Ramos (cell line): Measurements from ENCODE around the gene SUPT7L.
"Not testable (repeated sequence)": the region's sequence is repeated elsewhere in the genome, so short reads cannot be mapped to it uniquely, and the experiment has no call there.

Experiments used
- in situ Hi-C: fragments of 300-500 bp; cut with MboI; formaldehyde crosslinking; loops from one replicate; pipeline ENCODE4 v1.14.3; 2022; ENCODE audit warnings: low sequenced_read_pairs; ENCODE audit not compliant: unreplicated experiment

Gene SUPT7L

DNA sequence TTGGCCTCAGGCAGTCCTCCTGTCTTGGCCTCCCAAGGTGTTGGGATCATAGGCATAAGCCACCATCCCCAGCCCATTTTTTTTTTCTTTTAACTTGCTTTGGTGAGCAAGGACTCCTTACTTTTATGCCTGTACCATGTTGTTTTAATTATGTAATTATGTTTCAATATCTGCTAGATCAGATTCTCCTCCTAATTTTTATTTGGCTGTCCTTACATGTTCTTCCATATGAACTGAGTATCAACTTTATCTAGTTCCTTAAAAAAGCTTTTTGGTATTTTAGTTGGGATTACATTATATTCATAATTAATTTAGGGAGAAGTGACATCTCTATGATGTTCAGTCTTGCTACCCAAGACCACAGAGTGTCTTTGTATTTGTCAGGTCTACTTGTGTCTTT, 18.2 kb downstream of the SUPT7L start:
- in situ Hi-C loops: no loop called here

DNA sequence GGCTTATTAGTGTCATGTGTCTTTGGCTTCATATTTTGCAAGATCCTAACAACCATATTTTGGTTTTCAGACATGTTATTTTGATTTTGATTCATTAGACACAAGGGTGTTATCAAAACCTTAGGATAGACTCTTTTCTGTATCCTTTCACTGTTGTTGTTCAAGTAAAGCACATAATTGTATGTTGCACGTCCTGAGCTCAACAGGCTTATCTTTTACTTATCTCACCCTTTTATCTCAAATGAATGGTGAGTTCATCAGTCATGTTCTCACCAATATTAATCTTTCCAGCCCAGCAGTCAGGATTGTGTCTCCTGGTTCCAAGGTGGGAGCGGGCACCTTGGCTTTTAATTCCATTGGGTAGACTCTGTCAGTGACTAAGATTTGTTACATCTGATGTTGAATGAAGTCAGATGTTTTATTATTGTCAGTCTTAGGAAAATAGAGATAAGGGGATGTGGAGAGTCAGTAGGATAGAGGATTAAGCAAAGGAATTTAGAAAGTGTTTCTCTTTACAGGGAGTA, 22.6 kb downstream of the SUPT7L start:
- in situ Hi-C loops: no loop called here

DNA sequence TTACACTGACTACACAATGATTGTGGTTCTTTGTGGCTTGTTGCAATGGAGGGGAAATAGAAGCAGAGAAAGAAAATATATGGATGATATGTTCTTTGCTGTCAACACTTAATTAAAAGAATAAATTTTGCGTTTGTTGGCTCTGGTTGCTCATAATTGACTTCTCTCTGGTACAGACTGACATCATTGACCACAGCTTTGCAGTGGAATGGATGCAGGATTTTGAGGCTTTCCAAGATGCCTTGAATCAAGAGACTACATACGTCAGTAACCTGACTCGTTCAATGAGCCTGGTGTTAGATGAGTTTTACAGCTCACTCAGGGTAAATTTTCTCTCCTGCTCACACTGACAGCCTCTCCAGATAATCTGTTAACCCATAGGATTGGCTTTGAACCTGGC, 24.7 kb downstream of the SUPT7L start:
- in situ Hi-C loops: no loop called here

DNA sequence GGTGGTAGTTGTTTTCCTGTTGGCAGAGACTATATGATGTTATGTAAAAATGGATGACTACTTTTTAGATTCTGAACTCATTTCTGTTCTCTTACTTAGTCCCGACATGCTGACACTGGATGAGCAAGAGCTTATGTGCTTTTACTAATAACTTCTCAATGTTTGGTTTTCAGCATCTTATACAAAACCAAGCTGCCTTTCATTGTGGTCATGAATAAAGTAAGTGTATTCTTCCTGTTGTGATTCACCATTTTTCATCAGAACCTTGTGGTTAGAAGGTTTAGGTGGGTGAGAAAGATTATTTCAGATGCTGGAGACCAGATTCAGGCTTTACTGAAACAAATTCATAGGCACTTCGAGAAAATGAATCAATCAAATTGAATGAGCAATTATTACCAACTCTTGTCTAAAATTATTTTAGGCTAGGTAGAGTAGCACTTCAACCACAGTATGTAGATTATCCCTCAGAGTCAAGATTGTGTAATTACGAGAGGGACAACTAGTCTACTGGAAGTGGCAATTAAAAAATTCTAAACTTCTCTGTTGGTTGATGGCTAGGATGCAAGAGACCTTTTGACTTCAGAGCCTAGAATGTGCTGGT, 25.3 kb downstream of the SUPT7L start:
- in situ Hi-C loops: no loop called here

DNA sequence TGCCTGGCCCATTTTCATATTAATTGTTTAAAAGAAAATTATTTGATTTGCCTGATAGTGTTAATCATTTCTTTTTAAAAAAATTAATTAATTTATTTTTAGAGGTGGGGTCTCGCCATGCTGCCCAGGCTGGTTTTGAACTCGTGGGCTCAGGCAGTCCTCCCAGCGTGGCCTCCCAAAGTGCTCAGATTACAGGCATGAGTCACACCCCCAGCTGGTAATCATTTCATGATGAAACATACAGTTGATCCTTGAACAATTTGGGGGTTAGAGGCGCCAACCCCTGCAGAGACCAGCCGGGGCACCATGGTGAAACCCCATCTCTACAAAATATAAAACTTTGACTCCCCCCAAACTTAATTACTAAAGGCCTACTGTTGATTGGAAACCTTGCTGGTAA, 26.6 kb downstream of the SUPT7L start:
- in situ Hi-C loops: no loop called here

DNA sequence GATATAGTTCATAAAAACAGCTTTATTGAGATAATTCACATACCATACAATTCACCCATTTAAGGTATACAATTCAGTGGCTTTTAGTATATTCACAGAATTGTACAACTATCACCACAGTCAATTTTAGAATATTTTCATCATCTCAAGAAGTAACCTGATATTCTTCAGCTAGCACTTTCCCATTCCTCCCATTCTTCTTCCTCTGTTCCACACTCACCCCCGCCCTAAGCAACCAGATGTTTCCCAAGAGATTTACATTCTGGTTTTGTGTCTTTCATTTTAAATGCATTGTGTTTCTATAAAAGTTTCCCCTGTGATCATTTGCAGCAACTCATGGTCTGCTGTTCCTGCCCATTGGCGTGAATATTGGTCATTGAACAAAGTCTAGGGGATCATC, 29.1 kb downstream of the SUPT7L start:
- in situ Hi-C loops: no loop called here

DNA sequence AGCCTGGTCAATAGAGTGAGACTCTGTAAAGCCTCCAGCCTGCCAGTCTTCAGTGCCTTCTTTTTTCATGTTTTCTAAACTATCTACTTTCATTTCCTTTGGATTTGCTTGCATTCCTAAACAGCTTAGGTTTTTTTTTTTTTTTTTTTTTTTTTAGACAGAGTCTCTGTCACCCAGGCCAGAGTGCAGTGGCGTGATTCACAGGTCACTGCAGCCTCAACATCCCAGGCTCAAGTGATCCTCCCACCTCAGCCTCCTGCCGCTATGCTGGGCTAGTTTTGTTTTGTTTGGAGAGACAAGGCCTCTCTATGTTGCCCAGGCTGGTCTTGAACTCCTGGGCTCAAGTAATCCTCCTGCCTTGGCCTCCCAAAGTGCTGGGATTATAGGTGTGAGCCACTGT, 33.2 kb downstream of the SUPT7L start:
- in situ Hi-C loops: not testable (repeated sequence)

DNA sequence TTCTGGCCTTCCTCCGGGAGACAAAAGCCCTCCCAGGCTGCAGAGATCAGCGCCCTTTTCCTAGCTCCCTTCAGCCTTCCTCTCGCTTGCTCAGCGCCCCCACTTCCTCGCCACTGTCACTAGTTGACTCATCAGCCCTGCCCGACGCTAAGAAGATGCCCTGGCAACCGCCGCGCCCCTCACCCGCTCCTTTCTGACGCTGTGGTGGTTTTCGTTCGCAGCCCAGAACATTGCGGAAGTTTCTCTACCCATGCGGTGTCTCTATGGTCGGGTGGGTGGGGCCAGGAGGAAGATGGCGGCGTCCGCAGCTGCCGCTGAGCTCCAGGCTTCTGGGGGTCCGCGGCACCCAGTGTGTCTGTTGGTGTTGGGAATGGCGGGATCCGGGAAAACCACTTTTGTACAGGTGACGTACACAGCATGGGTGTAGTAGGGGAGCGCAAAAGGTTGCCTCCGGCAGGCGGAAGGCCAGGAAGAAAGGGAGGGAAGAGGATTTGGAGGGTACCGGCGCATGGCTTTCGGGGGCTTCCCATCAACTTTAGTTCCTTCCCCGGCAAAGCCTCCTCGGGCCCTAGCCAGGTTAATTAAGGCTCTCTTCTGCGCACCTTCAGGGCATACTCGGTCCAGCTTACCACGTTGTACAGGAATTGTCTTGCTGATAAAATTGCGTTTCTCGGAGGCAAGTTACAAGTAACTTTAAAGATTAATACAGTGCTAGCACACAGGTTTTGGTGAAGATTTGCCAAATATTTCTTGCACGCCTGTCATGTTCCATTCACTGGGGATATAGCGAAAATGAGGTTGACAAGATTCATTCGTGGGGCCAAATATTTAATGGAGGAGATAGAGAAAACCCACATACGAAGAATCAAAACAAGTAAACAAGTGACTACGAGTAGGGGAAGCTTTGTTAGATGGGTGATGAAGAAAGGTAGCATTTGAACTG, 34.4 kb downstream of the SUPT7L start, which contains the start of the genes CCDC121 and GPN1:
TSS of gene CCDC121 (minus strand) at position 246 of the 943 bp plus-strand sequence. CDS start 1,213 bp downstream, outside the sequence.
TSS of gene GPN1 (plus strand) at position 284 of the 943 bp plus-strand sequence. CDS start at position 293, 9 bp downstream.
- in situ Hi-C loops: no loop called here

DNA sequence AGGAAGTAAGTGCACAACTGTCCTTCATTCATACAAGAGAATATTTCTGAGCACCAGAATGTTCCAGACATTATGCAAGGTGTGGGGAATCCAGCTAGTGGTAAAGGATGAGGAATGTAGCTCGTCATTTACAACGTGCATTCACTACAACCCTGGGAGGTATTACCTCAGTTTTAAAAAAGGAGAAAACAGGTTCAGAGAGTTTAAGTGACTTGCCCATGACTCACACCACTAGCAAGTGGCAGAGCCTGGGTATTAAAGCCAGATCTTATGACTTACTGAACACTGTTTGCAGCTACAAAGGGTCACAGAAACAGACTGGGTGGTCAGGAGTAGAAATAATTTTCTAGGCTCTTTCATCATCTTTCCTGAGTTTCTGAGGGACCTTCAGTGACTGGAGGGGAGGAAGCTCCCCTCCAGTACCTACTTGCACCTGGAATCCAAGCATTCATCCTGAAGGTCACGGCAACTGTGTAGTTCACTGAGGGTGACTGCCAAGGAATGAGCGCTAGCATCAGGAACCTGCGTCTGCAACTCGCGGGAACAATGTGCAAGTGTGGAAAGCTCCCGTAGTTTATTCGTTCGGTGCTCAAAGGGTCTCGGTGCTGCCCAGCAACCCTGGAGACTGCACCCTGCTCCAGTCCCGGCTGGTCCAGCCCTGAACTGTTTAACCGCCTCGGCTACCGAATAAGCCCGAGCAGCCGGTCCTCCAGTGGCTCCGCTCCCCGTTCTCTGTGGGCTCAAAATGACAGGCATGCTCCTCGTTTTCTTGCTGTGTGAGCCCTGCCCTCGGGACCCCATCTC, 35.2 kb downstream of the SUPT7L start:
- in situ Hi-C loops: no loop called here

DNA sequence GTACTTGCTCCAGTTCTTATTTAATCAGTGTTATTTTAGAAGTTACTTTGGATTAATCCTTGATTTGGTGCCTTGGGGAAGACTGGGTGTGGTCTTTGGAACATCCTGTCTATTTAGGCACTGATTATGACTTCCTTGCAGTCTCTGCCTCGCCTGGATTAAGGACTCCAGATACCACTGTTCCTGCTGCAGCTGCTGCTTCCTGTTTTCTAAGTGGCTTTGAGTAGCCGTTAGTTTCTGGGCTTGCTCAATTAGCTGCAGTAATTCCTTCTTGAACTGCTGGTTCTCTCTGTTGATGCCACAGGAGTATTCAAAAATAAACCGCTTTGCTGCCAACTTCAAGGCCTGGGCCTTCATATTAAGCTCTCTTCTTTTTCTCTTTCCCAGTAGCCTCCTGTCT, 36.5 kb downstream of the SUPT7L start:
- in situ Hi-C loops: not testable (repeated sequence)

DNA sequence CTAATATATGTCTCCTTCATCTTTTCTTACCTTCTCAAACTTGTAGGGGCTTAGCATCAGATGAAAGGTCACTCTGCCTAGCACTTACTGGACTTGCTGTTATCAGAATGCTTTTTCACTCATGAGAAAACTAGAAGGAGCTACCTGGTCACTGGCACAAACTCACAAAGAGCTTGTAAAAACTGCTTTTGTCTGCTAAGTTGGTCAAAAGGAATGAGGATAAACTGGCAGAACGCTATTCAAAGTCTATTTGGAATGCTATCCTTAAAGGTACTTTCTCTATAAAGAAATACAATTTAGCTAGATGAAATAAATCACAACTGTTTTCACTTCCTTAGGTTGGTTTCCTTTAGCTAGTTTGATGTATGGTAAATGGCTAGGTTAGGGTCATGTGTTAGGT, 37.1 kb downstream of the SUPT7L start:
- in situ Hi-C loops: not testable (repeated sequence)

DNA sequence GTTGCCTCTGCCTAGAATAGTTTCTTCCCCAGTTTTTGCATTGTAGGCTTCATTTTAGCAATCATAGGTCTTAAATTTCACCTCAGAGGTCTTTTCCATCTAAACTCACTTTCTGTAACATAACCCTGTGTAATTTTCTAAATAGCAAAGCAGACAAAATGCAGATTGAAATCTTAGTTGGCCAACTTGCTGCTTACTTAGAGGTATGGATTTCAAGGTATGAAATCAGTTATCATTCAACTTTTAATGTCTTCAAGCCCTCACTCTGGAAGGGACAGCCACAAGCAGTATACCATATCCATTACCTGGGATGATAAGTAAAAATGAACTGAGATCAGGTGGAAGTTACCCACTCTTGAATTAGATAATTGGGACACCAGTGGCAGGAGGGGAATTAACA, 38.5 kb downstream of the SUPT7L start:
- in situ Hi-C loops: no loop called here

DNA sequence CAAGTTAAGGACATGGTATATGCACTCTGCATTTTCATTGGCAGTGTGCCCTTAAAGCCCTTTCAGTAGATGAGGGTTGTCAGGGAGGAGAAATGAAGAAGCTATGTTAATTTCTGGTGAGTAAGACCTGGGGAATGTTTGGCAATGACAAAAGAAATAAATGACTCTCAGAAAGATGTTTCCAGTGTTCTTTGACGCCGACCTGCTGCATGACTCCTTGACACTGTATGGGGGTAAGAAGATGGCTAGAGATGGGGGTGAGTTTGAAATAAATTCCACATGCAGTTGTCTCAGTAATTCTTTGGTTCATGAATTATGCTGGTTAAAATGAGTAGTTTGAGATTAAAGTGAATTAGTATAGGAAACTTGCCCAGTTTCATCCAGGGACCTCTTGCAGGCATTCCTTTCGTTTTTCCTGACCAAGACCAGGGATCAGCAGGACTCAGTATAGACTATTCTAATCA, 40.5 kb downstream of the SUPT7L start:
- in situ Hi-C loops: no loop called here

DNA sequence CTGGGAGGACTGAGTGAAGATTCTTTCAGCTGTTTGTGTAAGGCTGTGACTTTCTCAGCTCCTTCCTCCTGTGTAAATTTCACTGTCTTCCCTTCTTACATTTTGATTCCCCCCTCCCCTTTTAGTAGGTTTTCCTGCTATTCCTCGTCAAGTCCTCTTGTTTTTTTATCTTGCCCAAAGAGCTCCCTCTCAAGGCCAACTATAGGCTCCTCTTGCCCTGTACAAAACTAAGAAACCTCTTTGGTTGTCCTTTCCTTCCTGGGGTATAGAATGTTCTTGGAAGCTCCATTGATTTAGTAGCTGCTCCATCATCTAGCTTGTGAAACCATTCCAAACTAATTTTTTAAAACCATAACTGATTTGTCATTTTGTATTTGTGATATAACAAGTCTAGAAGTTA, 41.9 kb downstream of the SUPT7L start:
- in situ Hi-C loops: no loop called here

DNA sequence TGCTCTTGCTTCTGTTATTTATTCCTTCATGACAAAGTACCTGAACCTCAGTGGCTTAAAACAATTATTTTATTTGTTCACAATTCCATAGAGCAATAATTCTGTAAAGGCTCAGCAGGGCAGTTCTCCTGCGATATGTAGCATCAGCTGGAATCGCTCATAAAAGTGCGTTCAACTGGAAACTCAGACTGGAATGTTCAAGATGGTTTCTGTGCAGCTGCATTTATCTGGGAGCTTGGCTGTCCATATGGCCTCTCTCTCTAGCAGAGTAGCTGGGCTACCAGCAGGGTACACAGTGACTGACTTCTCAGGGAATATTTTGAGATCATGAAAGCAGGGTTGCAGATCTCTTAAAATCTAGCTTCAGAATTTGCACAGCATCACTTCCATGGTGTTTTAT, 48.1 kb downstream of the SUPT7L start:
- in situ Hi-C loops: no loop called here

DNA sequence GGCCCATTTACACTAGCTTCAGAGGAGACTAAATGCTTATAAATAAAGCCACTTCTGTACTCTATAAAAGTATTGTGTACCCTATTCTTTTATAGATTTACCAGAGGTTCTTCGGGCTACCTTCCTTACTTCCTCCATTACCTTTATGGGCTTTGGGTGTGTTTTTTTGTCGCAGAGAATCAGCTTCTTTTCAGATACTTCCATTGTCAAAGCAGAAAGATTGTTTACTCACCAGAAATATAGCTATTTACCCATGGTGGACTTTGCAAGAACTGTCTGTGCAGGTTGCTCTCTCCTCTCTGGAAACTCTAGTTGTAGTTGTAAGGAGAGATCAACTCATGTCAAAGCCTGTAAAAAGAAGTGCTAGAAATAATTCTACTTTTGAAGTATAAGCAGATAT, 49.4 kb downstream of the SUPT7L start:
- in situ Hi-C loops: no loop called here

DNA sequence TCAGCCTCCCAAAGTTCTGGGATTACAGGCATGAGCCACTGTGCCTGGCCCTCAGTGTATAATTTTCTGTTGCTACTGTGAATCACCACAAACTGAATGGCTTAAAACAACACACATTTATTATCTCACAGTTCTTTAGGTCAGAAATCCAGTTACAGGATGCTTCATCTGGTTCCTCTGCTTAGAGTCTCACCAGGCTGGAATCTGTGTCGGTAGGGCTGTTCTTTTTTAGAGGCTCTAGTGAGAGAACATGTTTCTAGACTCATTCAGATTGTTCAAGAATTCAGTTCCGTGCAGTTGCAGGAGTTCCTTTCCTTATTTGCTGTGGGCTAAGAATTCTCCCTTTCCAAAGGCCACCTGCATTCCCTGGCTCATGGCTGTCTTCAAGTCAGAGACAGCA, 56.8 kb downstream of the SUPT7L start:
- in situ Hi-C loops: no loop called here
